Right cardiac atrium (tissue), 5 donors: Measurements from ENCODE around the gene ARF3. TPM values are rescaled to one million over a fixed set of nuclear protein-coding genes. Genes with fewer than 3 reads are reported as not detected.

ENCODE experiments used
- ATAC-seq, 2 donors: fragments of 200-7000 bp; cut with Tn5 transposase; one replicate each; pipeline versions ENCODE4 v1.8.0 to v1.9.1; 2020; ENCODE audit warnings: moderate library complexity in 2 of 2, mild to moderate bottlenecking in 1 of 2
- DNase-seq, 3 donors: peaks; one replicate each; pipeline ENCODE4 v3.0.0-alpha.2; 2020
- H3K27ac ChIP-seq: one replicate; pipeline ENCODE4 v1.5.1; 2013; ENCODE audit warnings: mild to moderate bottlenecking, low read length, control low read depth, moderate library complexity
- H3K27me3 ChIP-seq: one replicate; pipeline ENCODE4 v1.6.1; 2013; ENCODE audit not compliant: control insufficient read depth, insufficient read depth
- H3K4me1 ChIP-seq: one replicate; pipeline ENCODE4 v1.6.1; 2013; ENCODE audit warnings: low read length; ENCODE audit not compliant: control insufficient read depth, insufficient read depth
- H3K4me3 ChIP-seq: one replicate; pipeline ENCODE4 v1.5.1; 2013; ENCODE audit warnings: low read length, control low read depth
- H3K9me3 ChIP-seq: one replicate; pipeline ENCODE4 v1.6.1; 2013; ENCODE audit warnings: low read length; ENCODE audit not compliant: control insufficient read depth
- WGBS: extraction: QIAGEN DNeasy Blood & Tissue Kit; methylation state at CpG from one replicate; pipeline ENCODE4 v1.1.7; 2013; 5-methylcytosine and 5-hydroxymethylcytosine counted together
- intact Hi-C, 4 donors: fragments of 100-400 bp; cut with DNase I; formaldehyde crosslinking; loops; one replicate each; pipeline versions ENCODE4 v1.11.0 to v1.14.0; 2022 to 2023
- polyA plus RNA-seq: library from polyadenylated mRNA; stranded (reverse); fragments of 200-250 nt; gene quantifications from one replicate; pipeline ENCODE4 v1.2.3, GENCODE V29; 2013
- total RNA-seq, 4 donors: library from RNA; stranded (reverse); fragmentation: NEBNext Ultra II Directional; extraction: Animal tissue kit (Norgen Biotek cat#: 25700); gene quantifications; one replicate each; pipeline ENCODE4 v1.2.1, GENCODE V29; 2021
- donor health status: healthy with polysubstance abuse.
- donor health status: DM: no; HTN: yes; CAD: no.
- donor health status: DM: no; HTN: no; CAD: no.
- donor health status: DM: no; HTN: yes; CAD: no; lungs with severe emphysema.
- donor health status: DM: yes; HTN: yes; CAD: no.

The ARF3 gene
- total and polyA plus RNA-seq, 5 donors, result 65.0 to 94.8 (median 76.8) TPM

- ATAC-seq, result no peak
- Histone ChIP-seq H3K4me1 (peaks cover 2% of the 10 kb centered on the region), H3K9me3 (no peaks in the 10 kb centered on the region), H3K27me3 (no peaks in the 10 kb centered on the region), H3K4me3 (no peak overlapping the region), H3K27ac (no peak overlapping the region)
- WGBS, result 28% methylated on average over 23 of the region's 23 CpGs
- intact Hi-C loops, result no loop called here
- peak in 1 of 3 donors; percentile 50 for DNase-seq
These were observed 15.1 kb upstream of the ARF3 start for GRCh38 chr12:48972213-48972951.

- H3K4me3 ChIP-seq, result peak overlapping the region; percentile 29
- DNase-seq, result peak in 1 of 3 donors; percentile 57
- intact Hi-C loops, result no loop called here
These were observed 13.5 kb upstream of the ARF3 start for GRCh38 chr12:48970702-48971334.

GRCh38 chr12:48969833-48970701 lies 12.8 kb upstream of the ARF3 start:
- peaks cover 2% of the 10 kb centered on the region for H3K4me1 ChIP-seq
- H3K27me3 ChIP-seq, result no peaks in the 10 kb centered on the region
- no peak overlapping the region for H3K4me3 ChIP-seq
- intact Hi-C loops, result no loop called here
- ATAC-seq (peak; percentile 6 to 27), DNase-seq (peak in 2 of 3 donors; percentile 69 to 72)
- H3K27ac ChIP-seq, result no peak overlapping the region
- WGBS, result 11% methylated on average over 77 of the region's 77 CpGs
- H3K9me3 ChIP-seq, result no peaks in the 10 kb centered on the region

More at GRCh38 chr12:48970702-48971334, 13.5 kb upstream of the ARF3 start:
- Histone ChIP-seq H3K27ac (no peak overlapping the region), H3K4me1 (peaks cover 2% of the 10 kb centered on the region), H3K27me3 (no peaks in the 10 kb centered on the region), H3K9me3 (no peaks in the 10 kb centered on the region)
- ATAC-seq, result no peak
- WGBS, result 33% methylated on average over 10 of the region's 10 CpGs

- Histone ChIP-seq H3K4me1 (peaks cover 2% of the 10 kb centered on the region), H3K9me3 (no peaks in the 10 kb centered on the region), H3K4me3 (no peak overlapping the region), H3K27ac (no peak overlapping the region), H3K27me3 (no peaks in the 10 kb centered on the region)
- DNase-seq (peak in 1 of 3 donors; percentile 33), ATAC-seq (no peak)
- intact Hi-C loops, result no loop called here
- 52% methylated on average over 8 of the region's 8 CpGs for WGBS
These were observed 12.0 kb upstream of the ARF3 start for GRCh38 chr12:48969160-48969771.

GRCh38 chr12:48968467-48968866 lies 11.2 kb upstream of the ARF3 start:
- Histone ChIP-seq H3K27me3 (no peaks in the 10 kb centered on the region), H3K4me1 (no peaks in the 10 kb centered on the region), H3K27ac (no peak overlapping the region), H3K4me3 (no peak overlapping the region), H3K9me3 (no peaks in the 10 kb centered on the region)
- ATAC-seq (no peak), DNase-seq (no peak)
- 83% methylated on average over 3 of the region's 3 CpGs for WGBS
- intact Hi-C loops, result no loop called here

- H3K4me1 ChIP-seq, result no peaks in the 10 kb centered on the region
- 77% methylated on average over 7 of the region's 7 CpGs for WGBS
- ATAC-seq (no peak), DNase-seq (no peak)
- no peaks in the 10 kb centered on the region for H3K27me3 ChIP-seq
- intact Hi-C loops, result no loop called here
- no peaks in the 10 kb centered on the region for H3K9me3 ChIP-seq
- H3K27ac ChIP-seq, result no peak overlapping the region
- no peak overlapping the region for H3K4me3 ChIP-seq
These were observed 10.7 kb upstream of the ARF3 start for GRCh38 chr12:48967991-48968390.

- H3K4me3 ChIP-seq, result no peak overlapping the region
- DNase-seq (no peak), ATAC-seq (no peak)
- no peaks in the 10 kb centered on the region for H3K27me3 ChIP-seq
- intact Hi-C loops, result no loop called here
- no peak overlapping the region for H3K27ac ChIP-seq
- 55% methylated on average over 20 of the region's 20 CpGs for WGBS
- H3K4me1 ChIP-seq, result no peaks in the 10 kb centered on the region
- H3K9me3 ChIP-seq, result no peaks in the 10 kb centered on the region
These were observed 9.0 kb upstream of the ARF3 start for GRCh38 chr12:48966177-48966895.

- Histone ChIP-seq H3K4me1 (no peaks in the 10 kb centered on the region), H3K27me3 (no peaks in the 10 kb centered on the region), H3K9me3 (no peaks in the 10 kb centered on the region), H3K27ac (no peak overlapping the region), H3K4me3 (no peak overlapping the region)
- DNase-seq, result no peak
- ATAC-seq, result no peak
- intact Hi-C loops, result no loop called here
These were observed 8.1 kb upstream of the ARF3 start for GRCh38 chr12:48965298-48965838.

- no peak for ATAC-seq
- Histone ChIP-seq H3K4me1 (no peaks in the 10 kb centered on the region), H3K4me3 (no peak overlapping the region), H3K27me3 (no peaks in the 10 kb centered on the region), H3K27ac (no peak overlapping the region), H3K9me3 (no peaks in the 10 kb centered on the region)
- intact Hi-C loops, result no loop called here
- DNase-seq, result no peak
These were observed 4.5 kb upstream of the ARF3 start for GRCh38 chr12:48961801-48962200.

GRCh38 chr12:48961331-48961730 lies 4.0 kb upstream of the ARF3 start:
- DNase-seq, result no peak
- no peak overlapping the region for H3K4me3 ChIP-seq
- no peak for ATAC-seq
- intact Hi-C loops, result no loop called here
- H3K27me3 ChIP-seq, result no peaks in the 10 kb centered on the region
- no peaks in the 10 kb centered on the region for H3K9me3 ChIP-seq
- H3K27ac ChIP-seq, result no peak overlapping the region
- no peaks in the 10 kb centered on the region for H3K4me1 ChIP-seq
- WGBS, result 49% methylated on average over 4 of the region's 4 CpGs
